ENCODE data around the gene SEPTIN12.

The SEPTIN12 gene

DNA sequence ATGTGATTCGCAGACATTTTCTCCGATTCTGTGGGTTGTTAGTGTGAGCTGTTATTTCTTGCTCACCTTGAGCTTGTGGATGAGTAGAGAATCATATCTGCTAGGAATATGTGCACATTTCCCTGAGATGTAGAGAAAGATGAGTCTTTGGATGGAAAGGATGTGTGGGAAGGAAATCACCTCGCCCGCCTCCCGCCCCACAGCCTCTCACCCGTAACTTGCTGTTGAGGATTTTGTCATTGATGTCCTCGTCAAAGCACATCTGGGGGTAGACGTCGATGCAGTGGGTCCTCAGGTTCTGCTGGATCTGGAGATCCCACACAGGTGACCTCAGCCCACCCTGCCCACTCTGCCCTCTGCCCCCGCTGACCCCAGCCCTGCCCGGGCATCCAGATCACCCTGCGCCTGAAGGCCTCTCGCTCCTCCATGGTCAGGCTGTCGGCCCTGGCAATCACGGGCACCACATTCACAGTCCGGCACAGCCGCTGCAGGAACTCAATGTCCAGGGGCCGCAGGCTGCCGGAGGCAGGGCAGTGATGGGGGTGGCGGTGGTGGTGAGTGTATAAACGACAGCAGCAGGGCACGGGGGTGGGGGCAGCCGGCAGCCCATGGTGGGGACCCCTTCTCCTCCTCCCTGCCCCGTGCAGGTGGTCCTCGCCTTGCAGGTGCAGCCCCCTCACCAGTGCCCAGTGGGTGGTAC, 4.7 kb downstream of the SEPTIN12 start:
- DNase-seq (ENCODE audit: low spot score): no peak
- TF ChIP-seq, protein P1, sequence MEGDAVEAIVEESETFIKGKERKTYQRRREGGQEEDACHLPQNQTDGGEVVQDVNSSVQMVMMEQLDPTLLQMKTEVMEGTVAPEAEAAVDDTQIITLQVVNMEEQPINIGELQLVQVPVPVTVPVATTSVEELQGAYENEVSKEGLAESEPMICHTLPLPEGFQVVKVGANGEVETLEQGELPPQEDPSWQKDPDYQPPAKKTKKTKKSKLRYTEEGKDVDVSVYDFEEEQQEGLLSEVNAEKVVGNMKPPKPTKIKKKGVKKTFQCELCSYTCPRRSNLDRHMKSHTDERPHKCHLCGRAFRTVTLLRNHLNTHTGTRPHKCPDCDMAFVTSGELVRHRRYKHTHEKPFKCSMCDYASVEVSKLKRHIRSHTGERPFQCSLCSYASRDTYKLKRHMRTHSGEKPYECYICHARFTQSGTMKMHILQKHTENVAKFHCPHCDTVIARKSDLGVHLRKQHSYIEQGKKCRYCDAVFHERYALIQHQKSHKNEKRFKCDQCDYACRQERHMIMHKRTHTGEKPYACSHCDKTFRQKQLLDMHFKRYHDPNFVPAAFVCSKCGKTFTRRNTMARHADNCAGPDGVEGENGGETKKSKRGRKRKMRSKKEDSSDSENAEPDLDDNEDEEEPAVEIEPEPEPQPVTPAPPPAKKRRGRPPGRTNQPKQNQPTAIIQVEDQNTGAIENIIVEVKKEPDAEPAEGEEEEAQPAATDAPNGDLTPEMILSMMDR (IDR thresholded peaks at IDR 0.05; ENCODE audit: extremely low read depth, missing control alignments): no peak

DNA sequence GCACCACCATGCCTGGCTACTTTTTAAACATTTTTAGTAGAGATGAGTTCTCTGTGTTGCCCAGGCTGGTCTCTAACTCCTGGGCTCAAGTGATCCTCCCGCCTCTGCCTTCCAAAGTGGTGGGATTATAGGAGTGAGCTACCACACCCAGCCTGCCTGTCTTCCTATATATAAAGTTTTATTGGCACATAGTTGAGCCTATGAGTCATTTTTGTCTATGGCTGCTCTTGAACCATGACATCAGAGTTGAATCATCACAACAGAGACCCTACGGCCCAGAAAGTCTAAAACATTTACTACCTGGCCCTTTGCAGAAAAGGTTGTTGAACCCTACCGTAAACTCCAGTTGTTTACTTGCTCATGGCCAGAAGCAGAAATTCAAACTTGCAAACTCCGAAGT, 7.9 kb downstream of the SEPTIN12 start:
- DNase-seq (ENCODE audit: low spot score): no peak
- TF ChIP-seq, protein P1 (IDR thresholded peaks at IDR 0.05; ENCODE audit: extremely low read depth, missing control alignments): no peak

DNA sequence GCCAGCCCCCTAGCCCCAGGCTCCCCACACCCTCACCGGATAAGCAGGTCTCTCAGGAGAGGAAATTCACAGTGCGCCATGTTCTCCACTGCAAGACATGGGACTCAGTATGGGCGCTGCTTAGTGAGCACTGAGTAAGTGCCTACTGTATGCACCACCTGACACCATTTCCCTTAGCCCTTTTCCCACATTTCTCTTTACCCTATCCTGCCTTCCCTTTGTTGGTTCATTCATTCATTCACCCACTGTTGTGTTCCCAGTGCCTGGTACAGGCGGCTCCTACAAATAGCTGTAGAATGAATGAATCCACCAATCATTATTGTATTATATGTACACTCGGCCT, 10.1 kb downstream of the SEPTIN12 start:
- TF ChIP-seq, protein P1 (IDR thresholded peaks at IDR 0.05; ENCODE audit: extremely low read depth, missing control alignments): no peak
- DNase-seq (ENCODE audit: low spot score): no peak

DNA sequence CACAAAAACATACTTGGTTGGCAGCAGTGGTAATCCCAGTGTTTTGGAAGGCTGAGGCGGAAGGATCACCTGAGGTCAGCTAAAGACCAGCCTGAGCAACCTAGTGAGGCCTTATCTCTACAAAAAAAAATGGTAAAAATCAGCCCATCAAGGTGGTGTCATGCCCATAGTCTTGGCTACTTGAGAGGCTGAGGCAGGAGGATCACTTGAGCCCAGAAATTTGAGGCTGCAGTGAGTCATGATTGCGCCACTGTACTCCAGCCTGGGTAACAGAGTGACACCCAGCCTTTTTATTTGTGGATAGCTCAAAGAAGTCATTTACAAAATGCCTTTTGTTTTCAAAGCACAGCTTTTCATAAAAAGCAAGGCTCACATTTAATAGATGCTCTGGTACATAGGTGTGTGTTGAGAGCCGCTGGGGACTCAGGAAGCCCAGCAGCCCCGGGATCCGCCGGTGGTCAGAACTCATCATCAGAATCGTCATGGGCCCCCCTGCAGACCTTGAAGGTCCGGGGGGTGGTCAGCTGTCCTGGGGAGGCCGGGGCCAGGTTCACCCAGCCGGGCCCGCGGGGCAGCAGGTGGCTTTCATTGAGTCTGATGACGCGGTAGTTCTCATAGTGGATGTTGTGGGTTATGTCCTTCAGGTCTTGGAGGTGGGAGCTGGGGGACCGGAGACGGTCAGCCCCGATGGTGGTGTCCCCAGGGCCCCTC, 10.7 kb downstream of the SEPTIN12 start:
- DNase-seq (ENCODE audit: low spot score): no peak

DNA sequence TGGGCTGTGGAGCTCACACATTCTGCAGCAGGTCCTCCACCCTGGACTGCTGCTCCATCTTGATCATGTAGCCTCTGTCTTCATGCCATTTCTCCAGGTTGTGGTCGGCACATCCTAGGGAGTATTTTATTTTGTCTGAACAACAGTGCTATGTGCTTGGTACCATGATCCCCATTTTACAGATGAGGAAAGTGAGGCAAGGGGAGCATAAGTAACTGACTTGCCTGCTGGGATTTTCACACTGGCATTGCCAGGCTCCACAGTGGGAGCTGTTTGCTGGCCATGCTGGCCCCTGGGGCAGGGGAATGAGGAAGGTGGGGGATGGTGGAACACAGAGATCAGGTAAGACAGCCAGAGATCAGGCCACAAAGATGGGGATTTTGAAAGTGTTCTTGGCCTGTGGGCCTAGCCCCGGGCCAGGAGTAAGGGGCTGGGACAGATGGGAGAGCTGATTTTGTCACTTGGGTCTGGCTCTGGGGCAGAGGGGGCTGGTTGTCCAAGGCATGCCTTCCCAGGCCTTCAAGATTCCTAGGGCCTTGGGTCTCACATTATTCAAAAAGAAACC, 11.9 kb downstream of the SEPTIN12 start:
- DNase-seq (ENCODE audit: low spot score): no peak

More for the DNA sequence above, 10.7 kb downstream of the SEPTIN12 start:
- TF ChIP-seq, protein P1 (IDR thresholded peaks at IDR 0.05; ENCODE audit: extremely low read depth, missing control alignments): no peak

DNA sequence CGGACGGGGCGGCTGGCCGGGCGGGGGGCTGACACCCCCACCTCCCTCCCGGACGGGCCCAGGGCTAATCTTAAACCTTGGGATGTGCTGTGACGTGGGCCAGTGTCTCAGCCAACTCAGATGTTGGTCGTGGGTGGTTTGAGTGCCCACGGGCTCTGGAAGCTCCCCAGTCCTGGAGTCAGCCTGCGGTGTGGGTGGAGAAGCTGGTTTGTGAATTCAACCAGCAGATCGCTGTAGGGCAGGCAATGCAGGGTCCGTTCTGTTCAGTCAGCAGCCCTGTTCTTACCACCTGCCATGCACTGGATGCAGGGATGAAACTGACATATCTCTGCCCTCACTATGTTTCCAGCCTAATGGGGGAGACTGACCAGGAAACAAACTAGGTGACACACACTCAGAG, 13.1 kb downstream of the SEPTIN12 start:
- no peak for DNase-seq (ENCODE audit: low spot score)
- TF ChIP-seq, protein P1 (IDR thresholded peaks at IDR 0.05; ENCODE audit: extremely low read depth, missing control alignments): no peak

More for the DNA sequence above, 11.9 kb downstream of the SEPTIN12 start:
- TF ChIP-seq, protein P1 (IDR thresholded peaks at IDR 0.05; ENCODE audit: extremely low read depth, missing control alignments): no peak

DNA sequence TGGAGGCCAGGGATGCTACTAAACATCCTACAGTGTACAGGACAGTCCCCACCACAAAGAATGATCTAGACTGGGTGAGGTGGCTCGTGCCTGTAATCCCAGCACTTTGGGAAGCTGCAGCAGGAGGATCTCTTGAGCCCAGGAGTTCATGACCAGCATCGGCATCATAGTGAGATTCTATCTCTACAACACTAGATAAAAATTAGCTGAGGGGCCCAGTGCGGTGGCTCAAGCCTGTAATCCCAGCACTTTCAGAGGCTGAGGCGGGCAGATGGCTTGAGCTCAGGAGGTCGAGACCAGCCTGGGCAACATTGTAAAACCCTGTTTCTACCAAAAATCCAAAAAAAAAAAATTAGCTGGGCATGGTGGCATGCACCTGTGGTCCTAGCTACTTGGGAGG, 15.8 kb downstream of the SEPTIN12 start:
- no peak for DNase-seq (ENCODE audit: low spot score)
- TF ChIP-seq, protein P1 (IDR thresholded peaks at IDR 0.05; ENCODE audit: extremely low read depth, missing control alignments): no peak
